Ureter (tissue), 1 donor: Measurements from ENCODE around the gene HSPA12B. TPM values are rescaled to one million over a fixed set of nuclear protein-coding genes. Genes with fewer than 3 reads are reported as not detected.

ENCODE experiments used
- DNase-seq: peaks from one replicate; pipeline ENCODE4 v3.0.0-alpha.2; 2020; ENCODE audit warnings: low spot score
- total RNA-seq: library from RNA; stranded (reverse); gene quantifications from one replicate; pipeline ENCODE4 v1.2.4, GENCODE V29; 2023
- donor health status: DM: yes; HTN: yes; CAD: no.

Gene HSPA12B
- total RNA-seq, 1 donor from 2014 or later, result 9.7 TPM

GRCh38 chr20:3702611-3703391, 29.7 kb upstream of the HSPA12B start:
- no peak for DNase-seq

GRCh38 chr20:3704087-3704486, 28.4 kb upstream of the HSPA12B start:
- DNase-seq, result no peak

GRCh38 chr20:3705491-3705969, 27.0 kb upstream of the HSPA12B start:
- DNase-seq, result no peak

- DNase-seq, result no peak
Observed at GRCh38 chr20:3705970-3706739, 26.3 kb upstream of the HSPA12B start.

- no peak for DNase-seq
Observed at GRCh38 chr20:3706774-3707507, 25.5 kb upstream of the HSPA12B start.

GRCh38 chr20:3707508-3707899, 25.0 kb upstream of the HSPA12B start:
- no peak for DNase-seq

GRCh38 chr20:3710011-3710466, 22.4 kb upstream of the HSPA12B start:
- no peak for DNase-seq

- DNase-seq, result peak; percentile 72
Observed at GRCh38 chr20:3710703-3711483, 21.6 kb upstream of the HSPA12B start.

- no peak for DNase-seq
Observed at GRCh38 chr20:3711484-3711941, 21.0 kb upstream of the HSPA12B start.

- DNase-seq, result peak; percentile 59
Observed at GRCh38 chr20:3712279-3712873, 20.1 kb upstream of the HSPA12B start, which contains the start of gene SIGLEC1. Gene SIGLEC1 (minus strand): TSS chr20:3712600. CDS start chr20:3707128, 5,472 bp downstream.

GRCh38 chr20:3714092-3714491, 18.4 kb upstream of the HSPA12B start:
- no peak for DNase-seq

- DNase-seq, result no peak
Observed at GRCh38 chr20:3716195-3716834, 16.2 kb upstream of the HSPA12B start.

- DNase-seq, result no peak
Observed at GRCh38 chr20:3719046-3719445, 13.4 kb upstream of the HSPA12B start.

- no peak for DNase-seq
Observed at GRCh38 chr20:3720068-3720467, 12.4 kb upstream of the HSPA12B start.

GRCh38 chr20:3720626-3721025, 11.9 kb upstream of the HSPA12B start:
- DNase-seq, result no peak

GRCh38 chr20:3721912-3722311, 10.6 kb upstream of the HSPA12B start:
- DNase-seq, result no peak

GRCh38 chr20:3723284-3723683, 9.2 kb upstream of the HSPA12B start:
- no peak for DNase-seq

- DNase-seq, result no peak
Observed at GRCh38 chr20:3724356-3724755, 8.1 kb upstream of the HSPA12B start.

- DNase-seq, result no peak
Observed at GRCh38 chr20:3727401-3728021, 5.0 kb upstream of the HSPA12B start.

- no peak for DNase-seq
Observed at GRCh38 chr20:3728354-3728753, 4.1 kb upstream of the HSPA12B start.
